NCI-H1930 (cell line): Measurements from ENCODE around the gene KAT7.

ENCODE experiments used
- DNase-seq, 2 experiments: peaks; one replicate each; lab custom pipeline; 2025; lab: John Stamatoyannopoulos, UW

The KAT7 gene

GRCh38 chr17:49871211-49871610 lies 82.7 kb downstream of the KAT7 start:
- no peak for DNase-seq

DNA sequence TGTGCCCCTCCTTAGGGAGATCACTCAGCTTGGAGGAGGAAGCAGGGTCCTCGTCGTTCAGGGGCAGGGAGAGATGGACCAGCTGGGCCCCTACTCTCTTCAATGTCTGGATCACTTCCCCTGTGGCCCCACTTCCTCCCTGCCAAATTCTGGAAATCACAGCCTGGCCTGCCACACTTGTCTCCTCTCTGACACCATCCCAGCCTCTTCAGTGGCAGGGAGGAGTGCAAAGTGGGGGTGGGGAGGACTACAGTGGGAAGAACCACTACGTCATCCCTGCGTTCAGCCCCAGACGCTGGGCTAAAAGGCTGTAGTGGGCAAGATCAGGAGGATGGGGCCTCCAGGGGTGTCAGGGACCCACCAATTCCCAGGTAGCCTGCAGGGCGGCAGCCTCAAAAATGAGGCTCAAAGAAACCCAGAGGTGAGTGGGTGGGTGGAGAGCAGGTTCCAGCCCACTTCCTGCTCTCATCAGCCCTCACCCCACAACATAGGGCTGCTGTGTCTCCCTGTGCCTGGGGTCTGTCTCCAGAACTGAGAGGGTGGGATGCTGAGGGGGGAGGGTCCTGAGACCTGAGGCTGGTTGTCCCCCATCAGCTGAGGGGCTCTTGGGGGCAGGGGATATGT lies 84.4 kb downstream of the KAT7 start:
- no peak for DNase-seq

DNA sequence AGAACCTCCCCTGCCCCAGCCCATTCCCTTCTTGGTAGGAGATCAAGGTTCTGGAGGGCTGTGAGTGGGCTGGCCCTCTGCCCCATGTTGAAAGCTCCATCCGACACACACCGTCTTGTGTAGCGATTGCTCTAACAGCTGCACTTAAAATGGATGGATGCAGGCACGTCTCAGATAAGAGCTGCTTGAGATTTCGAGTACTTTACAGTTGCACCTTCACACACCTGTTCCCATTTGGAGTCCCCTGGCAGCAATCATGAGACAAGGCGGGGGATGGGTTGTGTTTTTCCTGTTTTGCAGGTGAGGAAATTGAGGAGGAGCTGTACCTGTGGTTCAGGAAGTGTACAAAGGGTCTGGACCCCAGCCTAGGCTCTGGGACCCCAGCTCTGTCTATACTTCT lies 85.0 kb downstream of the KAT7 start:
- no peak for DNase-seq

GRCh38 chr17:49873926-49874325 lies 85.4 kb downstream of the KAT7 start:
- DNase-seq = no peak

DNA sequence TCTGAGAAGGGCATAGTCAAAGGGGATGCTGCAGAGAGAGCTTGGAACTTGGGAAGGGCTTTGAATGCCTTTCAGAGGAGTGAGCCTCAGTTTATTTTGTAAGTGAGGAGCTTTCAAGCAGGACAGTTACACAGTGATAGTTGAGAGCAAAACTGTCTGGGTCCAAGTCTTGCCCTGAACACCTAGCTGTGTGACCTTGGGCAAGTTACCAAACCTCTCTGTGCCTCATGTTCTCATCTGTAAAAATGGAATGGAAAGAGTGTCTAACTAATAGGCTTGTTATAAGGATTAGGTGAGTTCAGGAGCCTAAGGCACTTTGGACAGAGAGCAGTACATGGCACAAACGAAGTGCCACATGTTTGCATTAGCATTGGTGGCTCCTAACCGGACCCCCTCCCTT lies 86.4 kb downstream of the KAT7 start:
- DNase-seq = no peak

- DNase-seq = no peak
These were observed 87.2 kb downstream of the KAT7 start for GRCh38 chr17:49875685-49876084.

DNA sequence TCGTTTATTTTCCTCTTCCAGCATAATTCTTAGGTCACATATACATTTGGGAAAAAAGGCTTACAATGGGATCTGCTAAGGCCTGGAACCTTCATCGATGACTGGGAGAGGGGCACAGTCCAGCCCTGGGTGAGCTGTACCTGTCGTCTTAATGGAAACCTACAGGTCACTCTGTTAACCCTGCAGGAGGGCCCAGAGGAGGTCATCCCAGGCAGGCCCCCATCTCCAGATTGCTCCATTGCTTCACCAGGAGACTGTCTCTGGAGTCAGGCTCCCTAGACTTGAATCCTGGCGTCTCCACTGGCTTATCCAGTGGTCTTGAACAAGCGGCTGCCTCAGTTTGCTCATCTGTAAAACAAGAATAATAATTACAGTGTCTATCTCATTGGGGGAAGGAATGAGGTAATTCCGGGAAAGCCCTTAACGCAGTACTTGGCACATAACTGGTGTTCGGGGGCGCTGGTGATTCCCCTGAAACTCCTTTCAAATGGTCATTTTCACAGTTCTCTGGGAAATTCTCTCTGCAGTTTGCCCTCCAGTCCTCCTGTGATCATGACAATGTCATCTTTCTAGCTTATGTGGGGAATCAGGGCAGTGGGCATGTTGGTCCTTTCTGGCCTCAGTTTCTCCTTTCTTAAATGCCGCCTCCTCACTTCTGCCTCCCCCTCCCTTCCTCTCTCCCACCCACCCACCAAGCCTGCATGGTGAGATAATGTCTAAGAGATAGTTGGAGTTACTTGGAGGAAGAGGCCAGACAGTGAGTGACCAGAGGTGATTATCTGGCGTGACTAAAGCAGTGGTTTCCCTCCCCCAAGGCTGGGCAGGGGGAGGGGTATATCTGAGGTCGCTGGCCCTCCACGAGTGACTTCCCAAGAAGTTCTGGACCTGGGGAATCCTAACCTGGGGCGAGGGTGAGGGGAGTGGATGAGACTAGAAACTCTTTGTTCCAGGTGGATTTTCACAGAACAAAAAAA lies 90.7 kb downstream of the KAT7 start:
- no peak for DNase-seq

- peak in 1 of 2 experiments; percentile 64 for DNase-seq
These were observed 92.0 kb downstream of the KAT7 start for GRCh38 chr17:49880291-49881053.

DNA sequence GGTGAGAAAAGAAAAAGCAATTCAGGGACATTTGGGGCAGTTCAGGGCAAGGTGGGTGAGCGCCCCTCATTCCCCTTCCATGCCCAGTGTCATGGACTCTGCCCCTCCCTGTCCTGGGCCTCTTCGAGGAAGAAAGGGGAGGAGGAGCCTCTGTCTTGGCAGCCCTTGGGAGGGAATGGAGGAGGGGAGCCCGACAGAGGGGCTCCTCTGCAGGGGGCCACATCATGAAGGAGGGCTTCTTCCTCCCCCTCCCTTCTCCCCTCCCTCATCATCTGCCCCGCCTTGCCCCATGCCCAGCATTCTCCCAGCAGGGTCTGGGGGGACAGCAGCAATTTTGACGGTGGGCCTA lies 92.5 kb downstream of the KAT7 start:
- DNase-seq = no peak

DNA sequence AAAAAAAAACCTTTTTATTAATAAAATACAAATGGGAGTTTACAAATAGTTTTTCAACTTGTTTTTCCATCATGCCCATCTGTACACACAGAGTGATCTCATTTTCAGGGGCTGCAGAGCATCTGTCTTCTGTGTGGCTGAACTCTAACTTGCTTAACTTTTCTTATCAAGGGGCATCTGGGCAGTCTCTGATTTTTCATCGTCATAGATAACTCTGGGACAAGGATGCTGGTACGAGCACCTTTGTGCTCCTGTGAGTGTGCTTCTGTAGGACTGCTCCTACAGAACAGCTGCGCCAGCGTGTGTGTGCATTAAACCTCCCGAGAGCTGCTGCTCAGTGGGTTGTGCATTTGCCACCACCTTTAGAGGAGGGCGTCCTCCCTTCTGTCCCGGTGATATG lies 94.0 kb downstream of the KAT7 start:
- DNase-seq = no peak
